Neutrophil (primary cell): ENCODE data around the gene PRRG1.
"Not testable (repeated sequence)": the region's sequence is repeated elsewhere in the genome, so short reads cannot be mapped to it uniquely, and the experiment has no call there.

Experiments used
- H3K27ac ChIP-seq: fragments of 200-600 bp; sonication (generic); 2 replicates; pipeline ENCODE4 v1.5.1; 2016; ENCODE audit warnings: mild to moderate bottlenecking, moderate library complexity
- H3K27me3 ChIP-seq: fragments of 200-600 bp; sonication (generic); 2 replicates; pipeline ENCODE4 v1.6.0; 2016; ENCODE audit warnings: mild to moderate bottlenecking
- H3K36me3 ChIP-seq: fragments of 200-600 bp; sonication (generic); 2 replicates; pipeline ENCODE4 v1.5.1; 2017
- H3K4me1 ChIP-seq, 2 experiments: fragments of 200-600 bp in 1 of 2; sonication (generic) in 1 of 2; 1 replicate in 1 of 2; 2 replicates in 1 of 2; pipeline versions ENCODE4 v1.5.1 to v1.6.1; 2013 to 2016; ENCODE audit warnings: low read depth in 1 of 2, low read length in 1 of 2, mild to moderate bottlenecking in 1 of 2, moderate library complexity in 1 of 2; ENCODE audit not compliant: control insufficient read depth in 1 of 2, insufficient read depth in 1 of 2
- H3K4me3 ChIP-seq, 2 experiments: fragments of 200-600 bp in 1 of 2; sonication (generic) in 1 of 2; 1 replicate in 1 of 2; 2 replicates in 1 of 2; pipeline ENCODE4 v1.5.1; 2013 to 2016; ENCODE audit warnings: low read depth in 1 of 2, low read length in 1 of 2, mild to moderate bottlenecking in 1 of 2, moderate library complexity in 1 of 2
- H3K9me3 ChIP-seq: fragments of 200-600 bp; sonication (generic); 2 replicates; pipeline ENCODE4 v1.5.1; 2016
- TF ChIP-seq, protein P1 (sequence below): fragments of 200-600 bp; sonication (generic); IDR thresholded peaks from 2 replicates; pipeline ENCODE4 v1.5.1; 2016; ENCODE audit warnings: antibody characterized with exemption

The PRRG1 gene

DNA sequence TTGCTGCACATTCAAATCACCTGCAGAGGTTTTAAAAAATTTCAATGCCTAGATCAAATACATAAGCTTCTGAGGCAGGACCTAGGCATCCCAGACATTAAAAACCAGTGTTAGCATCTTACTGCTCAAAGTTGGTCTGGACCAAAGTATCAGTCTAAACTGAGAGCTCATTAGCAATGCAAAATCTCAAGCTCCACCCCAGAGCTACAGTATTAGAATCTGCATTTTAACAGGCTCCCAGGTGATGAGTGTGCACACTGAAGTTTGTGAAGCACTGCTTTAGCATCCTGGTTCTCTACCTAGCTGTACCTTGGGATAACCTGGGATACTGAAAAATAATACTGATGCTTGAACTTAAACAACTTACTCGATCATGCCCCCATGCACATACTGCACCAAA lies 96.0 kb downstream of the PRRG1 start:
- Histone ChIP-seq H3K4me3 (no peak overlapping the region), H3K27me3 (no peaks in the 10 kb centered on the region), H3K4me1 (no peaks in the 10 kb centered on the region), H3K9me3 (no peaks in the 10 kb centered on the region), H3K36me3 (no peaks in the 10 kb centered on the region), H3K27ac (no peak overlapping the region)
- TF ChIP-seq, protein P1, sequence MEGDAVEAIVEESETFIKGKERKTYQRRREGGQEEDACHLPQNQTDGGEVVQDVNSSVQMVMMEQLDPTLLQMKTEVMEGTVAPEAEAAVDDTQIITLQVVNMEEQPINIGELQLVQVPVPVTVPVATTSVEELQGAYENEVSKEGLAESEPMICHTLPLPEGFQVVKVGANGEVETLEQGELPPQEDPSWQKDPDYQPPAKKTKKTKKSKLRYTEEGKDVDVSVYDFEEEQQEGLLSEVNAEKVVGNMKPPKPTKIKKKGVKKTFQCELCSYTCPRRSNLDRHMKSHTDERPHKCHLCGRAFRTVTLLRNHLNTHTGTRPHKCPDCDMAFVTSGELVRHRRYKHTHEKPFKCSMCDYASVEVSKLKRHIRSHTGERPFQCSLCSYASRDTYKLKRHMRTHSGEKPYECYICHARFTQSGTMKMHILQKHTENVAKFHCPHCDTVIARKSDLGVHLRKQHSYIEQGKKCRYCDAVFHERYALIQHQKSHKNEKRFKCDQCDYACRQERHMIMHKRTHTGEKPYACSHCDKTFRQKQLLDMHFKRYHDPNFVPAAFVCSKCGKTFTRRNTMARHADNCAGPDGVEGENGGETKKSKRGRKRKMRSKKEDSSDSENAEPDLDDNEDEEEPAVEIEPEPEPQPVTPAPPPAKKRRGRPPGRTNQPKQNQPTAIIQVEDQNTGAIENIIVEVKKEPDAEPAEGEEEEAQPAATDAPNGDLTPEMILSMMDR = no peak

DNA sequence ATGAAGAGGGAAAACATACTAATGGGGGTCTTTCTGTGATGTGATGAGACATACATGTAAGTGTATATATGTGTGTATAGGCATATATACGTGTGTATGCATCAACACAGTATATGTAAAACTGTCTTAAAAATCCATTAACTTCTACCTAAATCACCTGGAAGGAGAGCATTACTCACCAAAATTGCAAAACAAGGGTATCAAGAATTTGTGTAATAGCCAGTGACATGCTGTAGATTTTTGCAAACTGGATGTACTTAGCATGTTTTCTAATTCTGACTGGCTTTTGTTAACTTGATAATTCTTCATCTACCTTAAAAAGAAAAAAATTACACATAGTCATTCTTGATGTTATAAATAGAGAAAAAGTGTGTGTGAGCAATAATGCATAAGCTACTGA lies 104.7 kb downstream of the PRRG1 start:
- H3K27ac ChIP-seq = no peak overlapping the region
- TF ChIP-seq, protein P1 = no peak

DNA sequence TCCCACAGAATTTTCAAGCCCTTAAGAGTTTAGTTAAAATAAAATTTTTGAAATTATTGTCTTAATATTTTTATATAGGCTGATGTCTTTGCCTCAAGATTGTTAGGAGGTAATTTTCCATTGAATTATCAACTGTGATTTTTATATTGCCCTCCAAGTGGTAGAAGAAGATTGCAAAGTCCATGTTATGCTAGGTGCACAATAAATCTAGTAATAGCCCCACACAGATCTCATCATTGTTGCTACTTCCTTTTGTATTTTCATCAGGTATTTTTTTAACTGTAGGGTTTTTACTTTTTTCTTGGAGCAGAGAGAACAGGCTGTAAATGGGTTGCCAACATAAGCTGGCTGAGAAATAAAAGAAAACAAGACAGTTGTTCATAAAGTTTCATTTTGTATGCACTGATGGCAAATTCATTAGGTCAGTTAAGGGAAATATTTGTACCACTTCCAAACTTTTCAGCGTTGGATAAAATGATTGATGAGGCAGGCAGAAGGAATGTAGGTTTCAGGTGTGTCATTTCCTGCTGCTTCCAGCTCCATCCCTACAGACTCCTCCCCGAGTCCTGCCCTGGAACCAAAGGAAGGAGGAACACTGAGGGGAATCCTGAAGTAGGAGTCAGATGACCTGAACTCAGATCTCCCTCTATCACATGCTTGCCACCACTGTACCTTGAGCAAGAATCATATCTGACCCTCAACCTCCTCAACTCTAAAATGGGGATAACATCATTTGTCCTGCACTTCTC lies 105.5 kb downstream of the PRRG1 start:
- Histone ChIP-seq H3K36me3 (no peaks in the 10 kb centered on the region), H3K27me3 (no peaks in the 10 kb centered on the region), H3K9me3 (no peaks in the 10 kb centered on the region), H3K27ac (no peak overlapping the region), H3K4me1 (no peaks in the 10 kb centered on the region), H3K4me3 (no peak overlapping the region)
- TF ChIP-seq, protein P1 = no peak

More for the DNA sequence above, 104.7 kb downstream of the PRRG1 start:
- H3K4me3 ChIP-seq = no peak overlapping the region
- H3K36me3 ChIP-seq = no peaks in the 10 kb centered on the region
- no peaks in the 10 kb centered on the region for H3K4me1 ChIP-seq
- no peaks in the 10 kb centered on the region for H3K9me3 ChIP-seq
- no peaks in the 10 kb centered on the region for H3K27me3 ChIP-seq

DNA sequence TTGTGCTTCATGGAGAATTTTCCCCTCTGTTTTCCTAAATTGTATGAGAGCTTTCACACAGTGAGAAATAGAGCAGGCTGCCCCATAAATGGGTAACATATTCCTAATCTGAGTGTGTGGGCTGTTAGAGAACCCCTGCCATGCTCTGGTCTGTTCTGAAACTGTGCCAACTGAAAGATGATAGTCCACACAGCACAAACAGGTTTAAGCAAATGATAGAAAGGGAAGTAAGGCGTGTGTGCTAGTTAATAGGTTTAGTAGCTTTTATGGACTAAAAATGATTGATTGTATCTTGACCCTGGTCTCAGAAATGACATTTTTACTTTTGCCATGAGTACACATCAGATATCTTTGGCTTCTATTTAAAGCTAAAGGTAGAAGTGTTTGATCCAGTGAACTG lies 106.2 kb downstream of the PRRG1 start:
- no peak overlapping the region for H3K27ac ChIP-seq
- H3K4me1 ChIP-seq = no peaks in the 10 kb centered on the region
- H3K27me3 ChIP-seq = no peaks in the 10 kb centered on the region
- no peaks in the 10 kb centered on the region for H3K36me3 ChIP-seq
- no peak overlapping the region for H3K4me3 ChIP-seq
- TF ChIP-seq, protein P1 = no peak
- no peaks in the 10 kb centered on the region for H3K9me3 ChIP-seq

DNA sequence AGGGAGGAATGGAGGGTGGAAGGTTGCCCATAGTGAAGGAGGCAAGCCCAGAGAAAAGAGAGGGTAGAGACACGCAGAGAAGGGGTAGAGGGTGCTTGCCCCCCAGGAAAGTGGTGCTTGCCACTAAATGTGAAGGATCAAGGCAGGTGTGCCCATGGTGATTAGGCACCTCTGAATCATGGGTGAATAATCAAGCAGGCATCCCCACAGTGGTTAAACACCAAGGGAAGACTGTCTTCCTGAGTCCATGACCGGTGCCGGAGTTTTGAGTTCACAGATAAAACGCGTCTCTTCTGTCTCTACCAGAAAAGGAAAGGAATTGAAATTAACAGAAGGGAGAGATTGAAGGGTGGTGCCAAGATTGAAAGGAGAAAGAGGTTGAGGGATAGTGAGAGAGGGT lies 111.1 kb downstream of the PRRG1 start:
- not testable (repeated sequence) for H3K27ac ChIP-seq, H3K27me3 ChIP-seq, H3K36me3 ChIP-seq, H3K4me3 ChIP-seq, H3K4me1 ChIP-seq, H3K9me3 ChIP-seq

DNA sequence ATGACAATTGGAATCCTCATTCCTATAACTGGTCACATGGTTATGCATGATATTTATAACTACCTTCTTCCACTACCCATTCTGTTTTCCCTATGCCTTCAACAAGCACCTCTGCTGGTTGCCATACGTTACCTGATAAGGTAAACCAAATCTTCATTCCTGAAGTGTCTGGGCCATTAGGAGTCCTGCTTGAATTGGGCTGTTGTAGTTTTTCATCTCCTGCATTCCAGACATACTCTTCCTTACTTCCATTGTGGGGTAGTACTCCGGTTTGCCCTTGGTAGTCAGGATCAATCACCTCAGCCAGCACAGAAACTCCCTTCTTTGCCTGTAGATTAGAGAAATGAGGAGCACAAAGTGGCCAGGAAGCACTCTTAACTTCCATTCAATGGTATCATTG lies 113.2 kb downstream of the PRRG1 start:
- Histone ChIP-seq H3K27ac (no peak overlapping the region), H3K27me3 (no peaks in the 10 kb centered on the region), H3K36me3 (no peaks in the 10 kb centered on the region), H3K9me3 (no peaks in the 10 kb centered on the region), H3K4me1 (no peaks in the 10 kb centered on the region), H3K4me3 (no peak overlapping the region)
- TF ChIP-seq, protein P1 = no peak
